HL-60/S4 (cell line): ENCODE data around the gene JCHAIN.
"Not testable (repeated sequence)": the region's sequence is repeated elsewhere in the genome, so short reads cannot be mapped to it uniquely, and the experiment has no call there.

ENCODE experiments used
- in situ Hi-C: fragments of 300-500 bp; cut with MboI; formaldehyde crosslinking; loops from 2 replicates; pipeline ENCODE4 v1.14.3; 2022; ENCODE audit warnings: low sequenced_read_pairs

JCHAIN gene

DNA sequence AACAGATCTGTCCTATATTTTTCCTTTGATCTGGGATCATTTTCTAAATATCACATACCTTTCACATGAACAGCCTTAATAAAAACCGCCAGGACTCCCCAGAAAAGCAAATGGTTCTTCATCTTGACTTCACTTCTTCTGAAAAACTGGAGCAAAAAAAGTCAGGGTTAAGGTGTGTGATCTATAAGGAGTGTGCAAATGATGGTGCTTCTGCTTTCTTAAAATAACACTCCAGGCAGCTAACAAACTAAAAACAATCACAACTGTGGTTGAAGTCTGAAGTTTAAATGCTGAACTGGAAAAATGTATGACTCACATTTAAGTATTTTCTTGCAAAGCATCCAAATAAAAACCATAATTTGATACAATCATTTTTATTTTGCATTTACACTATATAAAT, at the start of gene JCHAIN:
Gene JCHAIN (minus strand): TSS at position 140 of the 400 bp plus-strand sequence. CDS start 18 bp downstream, at position 122.
- in situ Hi-C loops, result loop anchor here (25.0 kb wide), 1 partner anchor 1046 kb away; no protein-coding TSS in a partner anchor

DNA sequence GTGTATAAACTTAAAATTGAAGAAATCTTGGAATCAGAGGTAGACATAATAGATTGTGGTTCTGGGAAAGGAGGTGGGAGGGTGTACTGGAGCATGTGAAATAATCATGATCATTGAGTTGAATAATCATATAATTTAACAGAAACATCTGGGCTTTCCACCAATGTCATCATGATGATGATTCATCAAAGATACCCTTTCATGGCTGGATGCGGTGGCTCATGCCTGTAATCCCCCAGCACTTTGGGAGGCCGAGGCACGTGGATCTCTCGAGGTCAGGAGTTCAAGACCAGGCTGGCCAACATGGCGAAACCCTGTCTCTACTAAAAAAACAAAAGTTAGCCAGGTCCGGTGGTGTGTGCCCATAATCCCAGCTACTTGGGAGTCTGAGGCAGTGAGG, 48.8 kb upstream of the JCHAIN start:
- in situ Hi-C loops, result no loop called here

- in situ Hi-C loops, result no loop called here
Observed at GRCh38 chr4:70714079-70714887, 48.0 kb upstream of the JCHAIN start.

DNA sequence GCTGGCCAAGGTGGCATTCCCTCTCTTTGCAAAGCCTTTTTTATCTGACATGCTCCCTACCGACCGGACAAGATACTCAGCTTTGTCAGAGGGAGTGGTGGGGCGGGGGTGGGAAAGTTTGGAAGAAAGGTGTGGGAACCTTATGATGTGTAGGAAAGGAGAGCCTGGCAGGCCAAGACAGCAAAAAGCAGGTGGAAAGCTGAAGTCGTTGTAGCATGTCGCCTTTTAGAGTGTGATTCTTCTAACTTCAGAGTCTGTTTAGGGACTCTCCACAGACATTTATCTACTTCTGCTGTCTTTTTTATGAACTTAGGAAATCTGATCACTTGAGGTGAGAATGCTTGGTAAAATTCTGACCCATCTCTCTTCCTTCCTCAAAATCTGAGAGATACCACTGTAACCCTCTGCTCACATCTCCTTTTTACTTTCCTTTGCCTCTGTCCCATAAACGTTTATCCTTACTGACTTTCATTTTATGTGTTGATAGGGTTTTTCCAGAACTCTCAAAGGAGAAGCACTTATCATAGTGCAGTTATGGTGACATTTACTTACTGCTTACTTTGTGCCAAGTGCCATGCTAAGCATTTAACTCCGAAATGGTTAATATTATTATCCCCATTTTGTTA, 47.3 kb upstream of the JCHAIN start:
- in situ Hi-C loops, result no loop called here

GRCh38 chr4:70712604-70713452, 46.5 kb upstream of the JCHAIN start:
- in situ Hi-C loops, result no loop called here

DNA sequence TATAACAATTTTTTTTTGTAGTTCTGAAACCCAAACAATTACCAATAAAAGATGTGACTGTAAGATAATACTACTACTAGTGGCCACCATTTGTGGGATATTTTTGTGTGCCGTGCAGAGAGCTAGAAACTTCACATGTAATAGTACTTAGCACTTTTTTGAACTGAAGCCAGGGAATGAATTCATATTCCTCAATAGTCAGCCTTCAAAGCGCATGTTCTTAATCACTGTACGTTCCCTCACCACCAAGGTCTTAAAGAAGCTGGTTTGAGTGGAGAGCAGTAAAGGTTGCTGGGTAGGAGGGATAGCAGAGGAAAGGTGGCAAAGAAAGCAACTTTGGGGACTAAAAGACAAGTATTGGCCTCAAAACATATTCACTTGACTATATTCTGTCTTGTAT, 45.8 kb upstream of the JCHAIN start:
- in situ Hi-C loops, result no loop called here

DNA sequence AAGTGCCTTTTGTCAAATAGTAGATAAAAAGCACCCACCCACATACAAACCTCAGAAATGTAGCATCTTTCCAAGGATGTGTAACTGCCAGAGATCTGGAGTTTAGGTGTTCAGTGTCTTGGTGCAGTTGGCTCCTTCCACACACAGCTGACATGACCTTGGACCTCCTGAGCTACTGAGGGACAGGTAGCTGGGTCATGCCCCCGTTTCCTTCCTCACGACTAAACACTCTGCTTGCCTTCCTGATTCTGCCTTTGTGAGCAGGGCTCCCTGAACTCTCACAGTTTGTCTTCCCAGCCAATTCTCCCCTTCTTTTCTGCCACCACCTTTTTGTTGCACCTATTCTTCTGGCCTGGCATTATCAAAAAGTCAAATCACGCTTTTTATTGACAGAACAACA, 45.3 kb upstream of the JCHAIN start:
- in situ Hi-C loops, result no loop called here

GRCh38 chr4:70709611-70710205, 43.4 kb upstream of the JCHAIN start:
- in situ Hi-C loops, result no loop called here

DNA sequence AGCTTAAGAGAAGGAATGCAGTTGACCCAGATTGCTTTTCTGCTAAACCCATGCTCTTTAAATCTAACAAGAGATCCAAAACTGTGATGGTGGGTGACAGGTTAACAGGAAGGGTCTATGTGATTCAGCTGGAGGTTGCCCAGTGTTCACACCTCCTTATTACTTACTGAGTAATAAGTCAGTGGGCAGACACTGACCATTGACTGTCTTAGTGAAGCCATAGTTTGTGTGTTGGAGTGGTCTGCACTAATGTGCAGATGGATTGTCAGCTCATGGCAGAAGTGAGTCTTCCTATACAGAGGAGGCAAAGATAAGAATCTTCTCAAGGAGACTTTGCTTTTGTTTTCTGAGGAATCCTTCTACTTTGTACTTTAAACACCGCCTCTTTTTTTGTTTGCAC, 40.2 kb upstream of the JCHAIN start:
- in situ Hi-C loops, result no loop called here

- in situ Hi-C loops, result no loop called here
Observed at GRCh38 chr4:70706044-70706461, 39.7 kb upstream of the JCHAIN start.

- in situ Hi-C loops, result no loop called here
Observed at GRCh38 chr4:70705183-70706043, 39.1 kb upstream of the JCHAIN start.

DNA sequence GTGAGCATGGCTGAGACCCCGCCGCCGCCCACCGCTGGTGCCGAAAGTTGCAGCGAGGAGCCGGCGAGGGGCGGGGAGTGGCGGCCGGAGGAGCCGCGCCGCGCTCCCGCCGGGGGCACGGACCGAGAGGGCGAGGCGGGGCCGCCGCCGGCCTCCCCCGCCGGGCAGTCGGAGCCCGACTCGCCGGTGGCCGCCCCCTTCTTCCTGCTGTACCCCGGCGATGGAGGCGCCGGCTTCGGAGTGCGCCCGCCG, 38.5 kb upstream of the JCHAIN start:
- in situ Hi-C loops, result no loop called here

GRCh38 chr4:70704215-70704930, 38.1 kb upstream of the JCHAIN start:
- in situ Hi-C loops, result no loop called here

GRCh38 chr4:70703619-70704214, 37.4 kb upstream of the JCHAIN start:
- in situ Hi-C loops, result no loop called here

DNA sequence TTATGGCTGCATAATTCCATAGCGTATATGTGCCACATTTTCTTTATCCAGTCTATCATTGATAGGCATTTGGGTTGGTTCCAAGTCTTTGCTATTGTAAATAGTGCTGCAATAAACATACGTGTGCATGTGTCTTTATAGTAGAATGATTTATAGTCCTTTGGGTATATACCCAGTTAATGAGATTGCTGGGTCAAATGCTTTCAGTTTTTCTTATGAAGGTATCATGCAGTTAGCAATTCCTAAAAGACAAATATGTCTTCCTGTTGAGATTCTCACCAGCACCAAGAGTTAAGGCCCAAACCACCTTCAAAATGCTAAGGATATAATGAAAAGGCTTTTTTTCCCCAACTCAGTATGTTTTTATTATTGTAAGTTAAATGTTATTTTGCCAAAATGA, 36.3 kb upstream of the JCHAIN start:
- in situ Hi-C loops, result not testable (repeated sequence)

- in situ Hi-C loops, result no loop called here
Observed at GRCh38 chr4:70701271-70701670, 35.0 kb upstream of the JCHAIN start.

GRCh38 chr4:70700712-70701111, 34.4 kb upstream of the JCHAIN start:
- in situ Hi-C loops, result no loop called here

DNA sequence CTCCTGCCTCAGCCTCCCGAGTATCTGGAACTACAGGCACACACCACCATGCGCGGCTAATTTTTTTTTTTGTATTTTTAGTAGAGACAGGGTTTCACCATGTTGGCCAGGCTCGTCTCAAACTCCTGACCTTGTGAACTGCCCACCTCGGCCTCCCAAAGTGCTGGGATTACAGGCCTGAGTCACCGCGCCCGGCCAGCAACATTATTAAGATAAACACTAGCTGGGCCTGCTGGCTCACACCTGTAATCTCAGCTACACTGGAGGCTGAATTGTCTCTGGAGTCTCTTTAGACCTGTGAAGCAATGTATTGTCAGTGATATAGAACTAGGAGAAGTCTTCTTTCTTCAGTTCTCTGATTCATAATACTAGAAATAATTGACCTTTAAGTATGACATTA, 32.1 kb upstream of the JCHAIN start:
- in situ Hi-C loops, result not testable (repeated sequence)

- in situ Hi-C loops, result not testable (repeated sequence)
Observed at GRCh38 chr4:70694633-70695032, 28.3 kb upstream of the JCHAIN start.
